Upper lobe of left lung (tissue), 4 donors: ENCODE data around the gene ATP11C.

Source experiments
- EP300 ChIP-seq, 4 donors: sonication (generic); formaldehyde crosslinking; IDR thresholded peaks; one replicate each; pipeline ENCODE4 v1.5.1; 2017; ENCODE audit warnings: antibody characterized with exemption in 4 of 4, control low read depth in 2 of 4
- POLR2A ChIP-seq, 4 donors: fragments of 450-650 bp; IDR thresholded peaks; one replicate each; pipeline ENCODE4 v1.5.1; 2016 to 2017; ENCODE audit warnings: antibody characterized with exemption in 4 of 4, mild to moderate bottlenecking in 2 of 4
- POLR2AphosphoS5 ChIP-seq, 2 donors: sonication (generic); formaldehyde crosslinking; IDR thresholded peaks; one replicate each; pipeline ENCODE4 v1.5.1; 2017; ENCODE audit warnings: antibody characterized with exemption in 2 of 2
- TF ChIP-seq, protein P1 (sequence below), 6 experiments: fragments of 450-650 bp in 4 of 6; fragments of 200-600 bp in 2 of 6; sonication (generic) in 2 of 6; IDR thresholded peaks; one replicate each; pipeline ENCODE4 v1.5.1; 2016 to 2019; ENCODE audit warnings: antibody characterized with exemption in 6 of 6

GRCh38 chrX:139972113-139972512, 39.3 kb upstream of the ATP11C start:
- TF ChIP-seq, protein P1, sequence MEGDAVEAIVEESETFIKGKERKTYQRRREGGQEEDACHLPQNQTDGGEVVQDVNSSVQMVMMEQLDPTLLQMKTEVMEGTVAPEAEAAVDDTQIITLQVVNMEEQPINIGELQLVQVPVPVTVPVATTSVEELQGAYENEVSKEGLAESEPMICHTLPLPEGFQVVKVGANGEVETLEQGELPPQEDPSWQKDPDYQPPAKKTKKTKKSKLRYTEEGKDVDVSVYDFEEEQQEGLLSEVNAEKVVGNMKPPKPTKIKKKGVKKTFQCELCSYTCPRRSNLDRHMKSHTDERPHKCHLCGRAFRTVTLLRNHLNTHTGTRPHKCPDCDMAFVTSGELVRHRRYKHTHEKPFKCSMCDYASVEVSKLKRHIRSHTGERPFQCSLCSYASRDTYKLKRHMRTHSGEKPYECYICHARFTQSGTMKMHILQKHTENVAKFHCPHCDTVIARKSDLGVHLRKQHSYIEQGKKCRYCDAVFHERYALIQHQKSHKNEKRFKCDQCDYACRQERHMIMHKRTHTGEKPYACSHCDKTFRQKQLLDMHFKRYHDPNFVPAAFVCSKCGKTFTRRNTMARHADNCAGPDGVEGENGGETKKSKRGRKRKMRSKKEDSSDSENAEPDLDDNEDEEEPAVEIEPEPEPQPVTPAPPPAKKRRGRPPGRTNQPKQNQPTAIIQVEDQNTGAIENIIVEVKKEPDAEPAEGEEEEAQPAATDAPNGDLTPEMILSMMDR (IDR thresholded peaks at IDR 0.05), result no peak
- TF ChIP-seq EP300 (IDR thresholded peaks at IDR 0.05), result no peak
- TF ChIP-seq POLR2A (IDR thresholded peaks at IDR 0.05), result no peak
- TF ChIP-seq POLR2AphosphoS5 (IDR thresholded peaks at IDR 0.05), result no peak
